Anterior cingulate cortex (tissue), 58 donors: ENCODE data around the gene HOXA1.

Experiments used
- DNase-seq, 58 donors: peaks; one replicate each; lab custom pipeline; 2025; lab: John Stamatoyannopoulos, UW

The HOXA1 gene

DNA sequence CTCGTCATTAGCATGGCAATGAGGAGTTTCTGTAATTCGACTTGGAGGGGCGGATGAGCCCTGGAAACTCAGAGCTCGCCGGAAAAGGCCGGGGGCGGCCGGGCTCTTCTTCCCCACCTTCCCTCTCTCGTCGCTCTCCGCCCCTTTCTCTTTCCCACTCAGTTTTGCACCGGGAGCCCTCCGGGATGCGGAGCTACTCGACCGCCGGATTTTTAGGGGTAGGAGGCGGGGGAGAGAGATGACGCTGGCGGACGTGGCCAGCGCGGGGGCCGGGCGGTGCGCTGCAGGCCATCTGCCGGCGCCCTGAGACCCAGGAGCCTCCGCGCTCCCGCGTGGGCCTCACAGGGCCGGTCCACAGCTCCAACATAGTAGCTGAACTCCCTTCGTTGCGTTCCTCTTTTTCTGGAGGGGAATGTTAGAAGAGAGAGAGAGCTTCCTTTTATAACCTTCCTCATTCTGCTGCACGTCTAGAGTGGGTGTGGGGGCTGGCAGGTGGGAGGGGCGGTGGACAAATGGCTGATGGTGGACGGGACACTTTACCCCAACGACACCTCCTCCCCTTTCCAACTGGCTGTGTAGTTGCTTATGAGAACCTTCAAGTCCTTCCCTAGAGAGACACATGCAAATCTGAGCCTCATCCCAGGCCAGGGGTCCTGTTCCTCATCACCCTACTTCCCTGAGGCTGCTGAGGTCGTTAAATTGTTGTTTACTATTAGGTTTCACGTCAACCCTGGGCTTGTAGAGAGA is 1.1 kb upstream of the HOXA1 start:
- no peak for DNase-seq

DNA sequence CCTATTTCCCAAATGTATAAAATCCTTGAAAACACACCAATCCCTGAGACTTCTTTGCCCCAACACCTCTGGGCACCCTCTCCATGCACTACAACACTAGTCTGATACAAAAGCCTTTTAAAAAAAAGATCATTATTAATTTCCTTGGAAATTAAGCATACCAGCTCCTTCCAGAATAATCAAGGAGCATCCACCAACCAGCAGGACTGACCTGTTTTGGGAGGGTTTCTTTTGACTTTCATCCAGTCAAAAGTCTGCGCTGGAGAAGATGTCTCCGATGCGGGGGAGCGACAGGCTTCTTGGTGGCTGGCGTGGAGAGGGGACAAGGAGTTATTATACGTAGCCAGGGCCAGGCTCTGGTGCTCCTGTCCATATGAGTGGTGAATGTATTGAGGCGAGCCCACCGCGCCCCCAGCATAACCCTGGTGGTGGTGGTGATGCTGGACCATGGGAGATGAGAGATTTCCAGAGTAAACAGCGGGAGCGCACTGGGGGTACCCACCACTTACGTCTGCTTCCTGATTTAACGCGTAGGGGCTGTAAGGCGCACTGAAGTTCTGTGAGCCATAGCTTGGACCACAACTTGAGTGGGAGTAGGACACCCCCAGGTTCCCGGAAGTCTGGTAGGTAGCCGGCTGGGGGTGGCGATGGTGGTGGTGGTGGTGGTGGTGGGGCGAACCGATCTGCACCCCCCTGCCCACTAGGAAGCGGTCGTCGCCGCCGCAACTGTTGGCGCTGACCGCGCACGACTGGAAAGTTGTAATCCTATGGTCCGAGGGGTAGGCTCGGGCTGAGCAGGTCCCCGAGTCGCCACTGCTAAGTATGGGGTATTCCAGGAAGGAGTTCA is 527 bp downstream of the HOXA1 start:
- DNase-seq, result no peak

DNA sequence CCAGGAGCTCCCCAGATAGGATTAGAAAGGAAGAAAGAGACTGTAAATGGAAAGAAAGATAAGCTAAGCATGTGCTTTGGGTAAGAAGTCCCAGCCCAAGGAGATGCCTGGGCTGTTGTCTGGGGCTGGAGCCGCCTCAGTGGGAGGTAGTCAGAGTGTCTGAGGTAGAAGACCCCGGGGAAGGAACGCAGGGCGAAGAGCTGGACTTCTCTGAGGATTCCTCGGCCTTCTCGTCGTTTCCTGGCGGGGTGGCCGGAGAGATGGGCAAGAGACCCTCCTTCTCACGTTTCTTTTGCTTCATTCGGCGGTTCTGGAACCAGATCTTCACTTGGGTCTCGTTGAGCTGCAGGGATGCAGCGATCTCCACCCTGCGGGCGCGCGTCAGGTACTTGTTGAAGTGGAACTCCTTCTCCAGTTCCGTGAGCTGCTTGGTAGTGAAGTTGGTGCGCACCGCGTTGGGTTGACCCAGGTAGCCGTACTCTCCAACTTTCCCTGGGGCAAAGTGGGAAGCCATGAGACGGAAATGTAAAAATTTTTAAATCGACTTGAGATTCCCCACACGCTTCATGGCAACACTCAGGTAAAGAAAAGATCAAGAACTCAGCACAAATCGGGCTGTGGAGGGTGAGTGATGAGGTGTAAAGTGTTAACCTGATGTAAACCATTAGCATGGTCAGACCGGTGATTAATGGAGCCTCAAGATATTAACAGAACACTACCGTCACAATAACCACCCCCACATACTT is 1.3 kb downstream of the HOXA1 start:
- DNase-seq, result no peak

DNA sequence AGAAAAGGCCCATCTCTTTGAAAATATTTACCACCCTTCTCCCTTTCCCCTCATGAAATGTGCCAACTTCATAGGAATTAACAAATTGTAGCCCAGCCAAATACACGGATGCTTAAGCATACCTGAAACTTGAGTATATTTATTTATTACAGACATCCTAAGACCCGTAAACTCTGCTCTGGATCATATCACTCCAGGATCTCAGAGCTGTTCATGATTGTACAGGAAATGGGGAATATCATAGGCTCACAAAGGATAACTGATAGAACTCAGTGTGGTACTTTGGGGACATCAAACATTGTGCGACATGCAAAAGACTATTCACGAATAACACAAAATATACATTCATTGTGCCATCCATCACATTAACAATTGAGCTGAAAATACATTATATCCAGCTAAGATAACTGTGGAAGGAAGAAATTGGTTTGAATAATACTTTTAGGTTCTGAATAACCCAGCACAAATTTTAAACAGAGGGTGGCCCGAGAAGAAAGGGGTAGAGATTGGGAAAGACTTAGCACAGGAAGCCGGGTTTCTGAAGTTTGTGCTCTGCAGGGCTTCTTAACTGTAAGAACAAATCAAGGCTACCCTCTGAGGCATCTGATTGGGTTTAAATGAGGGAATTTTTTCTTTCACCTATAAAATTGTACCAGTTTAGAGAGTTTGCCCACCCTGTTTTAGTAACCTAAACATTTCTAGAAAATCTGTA is 2.5 kb downstream of the HOXA1 start:
- DNase-seq, result no peak

DNA sequence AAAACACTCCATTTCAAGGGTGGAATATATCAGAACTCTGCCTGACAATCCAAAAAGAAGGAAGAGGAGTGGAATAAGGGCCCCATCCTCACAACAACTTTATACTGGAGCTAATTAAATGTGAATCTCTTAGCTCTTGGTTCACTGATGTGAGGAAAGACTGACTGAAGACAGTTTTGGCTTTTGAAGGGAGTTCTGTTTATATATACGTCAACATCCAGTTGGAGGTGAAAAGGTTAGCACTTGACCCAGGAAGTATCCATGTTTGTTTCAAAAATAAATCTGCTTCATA is 3.0 kb downstream of the HOXA1 start:
- DNase-seq, result no peak

DNA sequence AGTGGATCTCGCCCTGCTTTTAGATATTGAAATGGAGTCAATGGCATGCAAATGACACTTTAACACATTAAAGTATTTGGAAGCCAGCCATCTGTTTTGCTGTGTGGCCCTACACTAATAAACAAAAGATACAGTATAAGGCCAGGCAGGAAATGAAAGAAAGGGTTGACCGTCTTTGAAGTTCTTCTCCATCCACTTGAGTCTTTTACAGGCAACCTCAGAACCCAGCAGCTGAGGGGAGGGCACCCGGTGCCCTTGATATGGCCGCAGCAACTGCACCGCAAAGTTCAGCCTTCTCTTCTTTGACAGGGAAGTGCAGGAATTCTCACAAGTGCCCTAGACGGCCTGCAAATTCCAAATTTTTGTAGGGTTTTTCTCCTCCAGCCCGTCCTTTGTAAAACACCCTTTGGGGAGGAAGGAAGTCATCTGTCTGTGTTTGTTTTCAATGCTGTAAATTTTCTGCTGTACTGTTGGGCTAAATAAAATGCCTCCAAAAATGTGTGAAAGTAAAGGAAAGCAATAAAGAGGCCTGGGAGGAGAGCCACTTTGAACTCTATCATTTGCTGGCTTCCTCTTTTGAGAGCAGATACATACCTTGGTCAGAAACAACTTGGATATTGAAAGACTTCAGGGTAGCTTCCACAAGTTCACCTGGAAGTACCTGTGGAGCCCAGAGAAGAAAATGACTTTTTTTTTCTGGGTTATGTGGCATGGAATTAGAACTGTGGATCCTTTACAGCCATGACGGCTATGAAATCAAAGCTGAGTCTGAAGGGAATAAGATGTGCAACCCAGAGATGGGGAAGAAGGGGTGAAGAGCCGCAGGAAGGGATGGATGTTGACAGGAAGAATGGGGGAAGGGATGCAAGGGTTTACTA is 3.6 kb downstream of the HOXA1 start:
- DNase-seq, result no peak

DNA sequence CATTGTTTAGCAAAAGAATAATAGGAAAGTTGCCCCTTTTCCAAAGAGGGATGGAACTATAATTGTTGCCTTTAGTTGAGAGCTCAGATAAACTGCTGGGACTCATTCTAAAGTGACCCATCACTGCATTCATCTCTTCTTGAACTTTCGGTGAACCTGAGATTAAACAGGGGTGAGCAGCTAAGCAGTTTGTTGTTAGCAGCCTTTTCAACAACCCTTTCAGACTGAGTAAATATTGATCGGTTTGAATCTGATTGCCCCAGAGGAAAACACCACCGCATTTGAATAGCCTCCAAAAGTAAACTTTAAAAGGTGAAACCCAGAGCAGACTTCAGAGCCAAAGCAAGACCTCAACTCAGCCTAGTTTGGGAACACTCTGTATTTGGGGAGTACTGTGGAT is 4.7 kb downstream of the HOXA1 start:
- DNase-seq, result no peak

DNA sequence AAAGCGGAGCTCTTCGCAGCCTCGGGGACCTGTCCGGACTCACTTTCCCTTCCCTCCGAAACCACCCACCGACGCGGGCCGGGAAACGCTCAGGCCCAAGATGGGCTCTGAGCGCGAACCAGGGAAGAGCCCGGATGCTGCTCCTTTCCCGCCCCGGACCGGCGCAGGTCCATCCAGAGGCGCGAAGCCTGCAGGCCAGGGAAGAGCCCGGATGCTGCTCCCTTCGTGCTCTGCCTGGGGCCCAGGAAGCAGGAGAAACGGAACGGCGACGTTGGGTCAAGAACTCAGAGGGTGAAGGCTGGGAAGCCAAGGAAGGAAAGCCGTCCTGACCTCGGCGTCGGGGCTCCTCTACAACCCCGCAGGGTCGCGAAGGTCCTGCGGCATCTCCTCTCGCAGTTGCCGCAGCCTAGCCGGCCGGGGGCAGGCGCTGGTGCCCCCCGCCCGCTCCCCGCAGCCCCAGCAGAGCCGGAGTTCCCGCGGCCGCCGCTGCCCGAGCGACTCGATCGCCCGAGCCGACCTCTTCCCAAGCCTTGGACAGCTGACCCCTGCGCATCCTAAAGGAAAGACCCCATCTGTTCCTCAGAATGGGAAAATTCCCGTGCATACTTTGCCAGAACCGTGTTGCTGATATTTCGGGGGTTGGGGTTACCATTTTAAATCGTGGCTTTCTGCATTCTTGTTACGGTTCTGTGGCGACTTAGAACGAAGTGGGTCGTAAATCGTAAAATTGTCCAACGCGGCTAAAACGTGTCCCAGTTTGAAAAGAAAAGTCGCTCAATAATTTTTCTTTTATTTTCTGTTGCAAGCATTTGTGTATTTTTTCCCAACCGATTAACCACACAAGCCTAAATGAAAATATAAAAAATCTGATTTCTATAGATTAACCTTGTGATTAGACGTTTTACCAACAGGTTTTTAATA is 7.5 kb downstream of the HOXA1 start:
- no peak for DNase-seq

DNA sequence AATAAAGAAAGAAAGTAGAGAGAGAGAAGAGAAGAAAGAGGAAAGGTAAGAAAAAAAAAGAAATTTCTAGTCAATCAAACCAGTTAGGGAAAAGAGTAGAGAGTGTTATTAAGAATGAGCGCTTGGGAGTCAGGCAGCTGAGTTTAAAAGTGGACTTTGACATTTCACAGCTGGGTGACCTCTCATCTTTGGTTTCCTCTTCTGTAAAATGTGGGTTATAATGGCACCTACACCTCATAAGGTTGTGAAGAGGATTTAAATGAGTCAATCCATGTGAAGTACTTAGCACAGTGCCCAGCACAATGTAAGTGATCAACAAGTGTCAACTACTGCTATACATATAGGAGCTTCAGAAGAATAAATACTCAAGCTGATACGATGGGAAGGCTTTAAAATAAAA is 12.2 kb downstream of the HOXA1 start:
- no peak for DNase-seq

DNA sequence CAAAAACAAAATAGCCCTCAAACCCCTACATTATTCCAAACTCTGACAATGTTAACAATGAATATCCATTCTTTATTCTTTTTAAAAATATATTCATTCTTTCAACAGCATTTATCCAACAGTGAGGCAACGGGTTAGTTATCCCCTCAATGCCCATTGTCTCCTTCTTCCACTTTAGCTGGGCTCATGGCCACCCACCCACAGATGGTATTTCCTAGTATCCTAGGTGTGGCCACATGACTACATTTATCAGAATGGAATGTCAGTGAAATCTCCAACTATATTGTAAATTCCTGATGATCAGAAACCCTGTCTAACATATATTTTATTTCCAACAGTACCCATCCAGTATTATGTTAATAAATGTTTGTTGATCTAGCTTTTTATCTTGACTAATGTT is 13.6 kb downstream of the HOXA1 start:
- DNase-seq, result no peak

DNA sequence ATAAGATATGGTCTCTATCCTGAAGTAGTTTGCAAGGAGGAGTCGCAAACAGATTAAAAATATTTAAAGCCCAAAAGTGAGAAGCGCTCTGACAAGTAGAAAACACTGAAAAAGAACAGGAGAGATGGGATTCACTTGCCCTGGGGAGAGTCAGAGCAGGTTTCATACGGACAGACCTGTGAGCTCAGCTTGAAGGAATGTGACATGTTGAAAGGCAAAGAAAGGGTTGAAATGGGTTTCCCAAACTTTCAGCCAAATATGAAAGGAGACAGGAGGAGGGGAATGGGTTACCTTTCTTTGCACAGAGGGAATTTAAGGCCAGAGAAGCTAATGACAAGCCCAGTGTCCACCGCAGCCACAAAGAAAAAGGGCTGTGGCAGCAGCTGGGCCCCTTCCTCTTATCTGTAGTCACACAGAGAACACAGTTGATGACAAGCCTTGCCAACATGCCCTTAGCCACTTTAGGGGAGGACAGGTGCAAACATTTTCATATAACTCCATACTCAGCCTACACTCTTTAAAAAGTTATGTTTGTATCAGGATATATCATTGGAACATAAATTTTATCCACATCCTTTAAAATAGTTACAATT is 14.9 kb downstream of the HOXA1 start:
- DNase-seq, result no peak

DNA sequence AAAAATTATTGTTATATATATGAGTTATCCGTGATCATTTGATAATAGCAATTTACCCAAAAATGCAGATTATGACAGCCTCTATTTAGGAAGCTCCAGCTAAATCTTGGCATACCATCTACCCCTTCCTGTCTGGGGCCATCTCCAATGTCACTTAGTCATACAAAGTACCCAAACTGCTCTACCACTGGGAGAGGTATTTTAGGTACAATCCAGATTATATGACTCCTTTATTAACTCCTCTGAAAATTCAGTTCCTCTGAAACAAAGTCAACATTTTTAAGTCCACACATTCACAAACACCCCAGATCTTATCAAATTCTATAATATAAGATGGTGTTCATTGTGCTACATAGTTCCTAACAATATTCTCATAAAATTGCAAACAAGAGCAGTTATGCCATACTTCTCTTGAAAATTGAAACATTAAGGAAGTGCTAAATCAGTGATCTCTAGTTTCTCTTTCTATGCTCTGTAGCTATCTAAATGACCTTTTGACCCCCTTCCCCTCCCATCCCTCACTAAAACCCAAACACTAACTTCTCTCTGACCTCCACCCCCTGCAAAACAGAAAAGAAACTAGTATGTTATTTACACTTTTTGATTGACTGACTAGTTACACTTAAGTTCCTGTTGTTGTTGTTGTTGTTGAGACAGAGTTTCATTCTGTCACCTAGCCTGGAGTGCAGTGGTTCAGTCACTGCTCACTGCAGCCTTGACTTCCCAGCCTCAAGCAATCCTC is 16.4 kb downstream of the HOXA1 start:
- DNase-seq, result no peak

DNA sequence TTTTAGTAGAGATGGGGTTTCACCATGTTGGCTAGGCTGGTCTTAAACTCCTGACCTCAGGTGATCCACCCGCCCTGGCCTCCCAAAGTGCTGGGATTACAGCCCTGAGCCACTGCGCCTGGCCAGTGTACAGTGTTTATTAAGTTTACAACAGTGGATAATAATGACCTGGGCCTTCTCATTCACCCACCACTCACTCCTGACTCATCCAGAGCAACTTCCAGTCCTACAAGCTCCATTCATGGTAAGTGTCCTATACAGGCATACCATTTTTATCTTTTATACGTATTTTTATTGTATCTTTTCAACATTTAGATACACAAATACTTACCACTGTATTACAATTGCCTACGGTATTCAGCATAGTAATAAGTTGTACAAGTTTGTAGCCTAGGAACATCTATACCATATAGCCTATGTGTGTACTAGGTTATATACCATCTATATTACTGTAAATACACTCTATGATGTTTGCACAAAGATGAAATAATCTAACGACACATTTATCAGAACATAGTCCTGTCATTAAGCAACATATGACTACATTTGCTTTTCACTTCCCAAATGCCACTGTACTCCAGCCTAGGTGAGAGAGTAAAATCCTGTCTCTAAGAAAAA is 17.1 kb downstream of the HOXA1 start:
- no peak for DNase-seq

DNA sequence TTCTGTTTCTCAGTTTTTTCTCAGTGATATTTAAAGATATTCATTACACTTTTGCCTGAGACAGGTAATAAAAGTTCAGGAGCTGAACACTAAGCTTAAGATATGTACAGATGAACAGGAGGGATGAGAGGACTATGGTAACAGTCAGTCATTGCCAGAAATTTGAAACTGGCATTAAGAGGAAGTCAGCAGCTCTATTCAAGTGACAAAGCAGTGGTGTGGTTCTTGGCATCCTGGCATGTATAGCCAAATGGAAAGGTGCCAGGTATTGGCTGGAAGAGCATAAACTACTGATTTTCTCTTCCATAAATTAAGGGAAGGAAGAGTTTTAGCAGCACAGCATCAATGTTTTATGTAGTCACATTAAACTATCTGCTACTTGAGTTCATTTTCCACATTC is 22.7 kb downstream of the HOXA1 start:
- DNase-seq, result no peak

DNA sequence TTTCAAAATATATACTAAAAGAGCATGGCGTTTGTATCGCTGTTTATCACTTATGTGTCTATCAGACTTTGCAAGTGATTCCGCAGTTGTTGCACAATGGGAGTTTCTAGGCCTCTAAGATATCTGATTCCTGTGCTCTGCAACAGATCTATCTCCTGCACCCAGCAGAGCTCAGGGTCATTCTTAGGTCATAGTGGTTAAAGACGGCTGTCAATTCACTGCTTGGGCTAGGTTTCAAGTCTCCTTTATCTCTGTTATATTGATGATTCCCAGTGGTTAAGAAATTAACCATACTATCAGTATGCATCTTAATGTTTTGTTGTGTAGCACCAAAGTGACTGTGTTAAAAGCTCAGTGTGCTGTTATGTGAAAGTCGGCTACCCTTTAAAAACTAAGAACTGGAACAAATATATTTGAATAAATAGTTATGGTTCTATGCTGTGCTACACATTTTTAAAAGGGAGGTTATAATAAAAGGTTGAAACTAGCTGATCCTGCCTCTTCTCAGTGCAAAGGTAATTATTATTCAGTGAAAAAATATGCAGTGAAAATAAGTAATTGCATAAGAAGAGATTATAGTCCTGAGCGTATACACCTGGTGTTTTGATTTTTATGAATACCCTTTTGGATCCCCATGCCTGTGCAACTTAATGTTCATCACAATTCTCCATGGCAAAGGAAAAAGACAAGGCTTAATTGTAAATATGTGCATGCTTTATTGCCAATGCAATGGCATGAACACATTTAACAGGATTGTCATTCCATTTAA is 24.0 kb downstream of the HOXA1 start:
- no peak for DNase-seq

DNA sequence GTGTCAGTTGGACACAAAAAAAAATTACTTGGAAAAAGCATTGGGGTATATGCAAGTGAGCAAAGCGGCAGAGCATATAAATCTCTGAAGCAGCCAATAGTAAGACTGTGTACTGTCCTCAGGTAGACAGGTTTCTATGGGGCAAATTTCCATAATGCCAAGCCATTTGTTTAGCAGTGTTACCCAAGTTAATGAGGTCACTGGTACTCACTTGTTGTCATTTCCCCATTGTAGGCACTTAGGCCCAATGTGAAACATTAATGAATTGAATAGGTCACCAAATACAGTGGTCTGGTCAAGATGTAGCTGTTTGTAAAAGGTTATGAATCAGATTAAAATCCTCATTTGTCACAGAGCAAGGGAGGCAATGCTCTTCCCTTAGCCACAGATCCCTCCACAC is 27.5 kb downstream of the HOXA1 start:
- DNase-seq, result no peak
